OCI-LY7 (cell line): ENCODE results near the gene CARD11.

ENCODE experiments used
- EZH2phosphoT487 ChIP-seq: fragments of 200-600 bp; sonication (generic); IDR thresholded peaks from 2 replicates; pipeline ENCODE4 v1.6.1; 2018; ENCODE audit warnings: low read depth, borderline replicate concordance, mild to moderate bottlenecking, mixed run types, antibody characterized with exemption, low read length, moderate library complexity, mixed read lengths
- TF ChIP-seq, protein P1 (sequence below): fragments of 200-600 bp; sonication (generic); conservative IDR thresholded peaks from 2 replicates; pipeline ENCODE4 v1.5.1; 2014; ENCODE audit warnings: mild to moderate bottlenecking, antibody characterized with exemption, low read length, moderate library complexity, mixed read lengths

DNA sequence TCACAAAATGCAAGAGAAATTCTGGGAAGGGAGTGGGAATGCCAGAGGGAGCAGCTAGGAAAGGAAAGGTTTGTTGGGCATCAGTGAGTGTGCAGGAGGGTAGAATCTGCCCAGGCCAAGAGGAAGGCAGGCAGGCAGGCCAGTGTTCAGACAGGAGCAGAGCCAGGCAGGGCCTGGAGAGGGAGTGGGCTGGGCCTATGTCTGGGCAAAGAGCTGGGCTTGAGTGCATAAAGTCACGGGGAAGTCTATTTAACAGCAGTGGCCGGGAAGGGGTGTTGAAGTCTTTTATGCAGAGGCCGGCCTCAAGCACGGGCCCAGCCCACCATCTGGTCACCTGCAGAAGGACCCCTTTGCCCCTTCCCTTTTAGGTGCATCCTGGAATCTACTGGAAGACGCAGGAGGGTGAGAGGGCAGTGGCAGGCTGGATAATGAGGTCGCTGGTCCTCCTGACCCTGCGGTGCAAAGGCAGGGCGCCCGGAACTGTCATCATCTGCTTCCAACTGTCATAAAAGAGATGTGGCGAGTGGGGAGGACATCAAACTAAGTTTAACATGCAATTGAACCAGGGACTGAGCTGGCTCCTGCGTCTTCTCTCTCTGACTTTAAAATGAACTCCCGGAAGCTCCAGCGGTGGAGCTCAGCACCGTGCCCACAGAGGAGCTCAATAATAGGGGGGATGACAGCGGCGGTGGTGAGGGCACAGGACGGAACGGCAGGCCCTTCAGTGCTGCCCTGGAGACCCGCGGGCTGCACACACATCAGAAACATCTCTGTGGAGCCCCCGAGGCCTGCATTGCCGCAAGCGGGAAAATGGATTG, 29.5 kb downstream of the CARD11 start:
- TF ChIP-seq, protein P1, sequence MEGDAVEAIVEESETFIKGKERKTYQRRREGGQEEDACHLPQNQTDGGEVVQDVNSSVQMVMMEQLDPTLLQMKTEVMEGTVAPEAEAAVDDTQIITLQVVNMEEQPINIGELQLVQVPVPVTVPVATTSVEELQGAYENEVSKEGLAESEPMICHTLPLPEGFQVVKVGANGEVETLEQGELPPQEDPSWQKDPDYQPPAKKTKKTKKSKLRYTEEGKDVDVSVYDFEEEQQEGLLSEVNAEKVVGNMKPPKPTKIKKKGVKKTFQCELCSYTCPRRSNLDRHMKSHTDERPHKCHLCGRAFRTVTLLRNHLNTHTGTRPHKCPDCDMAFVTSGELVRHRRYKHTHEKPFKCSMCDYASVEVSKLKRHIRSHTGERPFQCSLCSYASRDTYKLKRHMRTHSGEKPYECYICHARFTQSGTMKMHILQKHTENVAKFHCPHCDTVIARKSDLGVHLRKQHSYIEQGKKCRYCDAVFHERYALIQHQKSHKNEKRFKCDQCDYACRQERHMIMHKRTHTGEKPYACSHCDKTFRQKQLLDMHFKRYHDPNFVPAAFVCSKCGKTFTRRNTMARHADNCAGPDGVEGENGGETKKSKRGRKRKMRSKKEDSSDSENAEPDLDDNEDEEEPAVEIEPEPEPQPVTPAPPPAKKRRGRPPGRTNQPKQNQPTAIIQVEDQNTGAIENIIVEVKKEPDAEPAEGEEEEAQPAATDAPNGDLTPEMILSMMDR, result no peak
- TF ChIP-seq EZH2phosphoT487, result no peak
